Posterior vena cava (tissue), 2 donors: Measurements from ENCODE around the gene RMC1. TPM values are rescaled to one million over a fixed set of nuclear protein-coding genes. Genes with fewer than 3 reads are reported as not detected.

Experiments used
- DNase-seq: peaks from one replicate; pipeline ENCODE4 v3.0.0-alpha.2; 2020; ENCODE audit warnings: low spot score
- intact Hi-C, 2 donors: fragments of 100-400 bp; cut with DNase I; formaldehyde crosslinking; loops; one replicate each; pipeline versions ENCODE4 v1.14.1 to v1.14.2; 2022 to 2023
- total RNA-seq, 2 donors: library from RNA; stranded (reverse); fragmentation: NEBNext Ultra II Directional; extraction: Animal tissue kit (Norgen Biotek cat#: 25700); gene quantifications; one replicate each; pipeline ENCODE4 v1.2.1, GENCODE V29; 2021
- donor health status: DM: yes; HTN: yes; CAD: no.
- donor health status: DM: yes; HTN: yes; CAD: no.

RMC1 gene
- total RNA-seq, 2 donors from 2014 or later = 20.5 to 28.8 TPM

- intact Hi-C loops = no loop called here
These were observed 25.5 kb downstream of the RMC1 start for GRCh38 chr18:23528580-23529472.

GRCh38 chr18:23529604-23530003 lies 26.3 kb downstream of the RMC1 start:
- DNase-seq = no peak
- intact Hi-C loops = no loop called here

More at GRCh38 chr18:23528580-23529472, 25.5 kb downstream of the RMC1 start:
- peak; percentile 92 for DNase-seq

- DNase-seq = no peak
These were observed 26.9 kb downstream of the RMC1 start for GRCh38 chr18:23530195-23530594.

GRCh38 chr18:23531912-23532311 lies 28.6 kb downstream of the RMC1 start:
- no peak for DNase-seq
- intact Hi-C loops = no loop called here

More at GRCh38 chr18:23530195-23530594, 26.9 kb downstream of the RMC1 start:
- intact Hi-C loops = no loop called here

- no peak for DNase-seq
- intact Hi-C loops = no loop called here
These were observed 29.5 kb downstream of the RMC1 start for GRCh38 chr18:23532848-23533247.

- intact Hi-C loops = no loop called here
These were observed 31.0 kb downstream of the RMC1 start for GRCh38 chr18:23534276-23534675.

GRCh38 chr18:23536204-23536603 lies 32.9 kb downstream of the RMC1 start:
- intact Hi-C loops = loop anchor here in 1 of 2 donors (5.0 kb wide), 1 partner anchor 41 kb away; no protein-coding TSS in a partner anchor
- no peak for DNase-seq

More at GRCh38 chr18:23534276-23534675, 31.0 kb downstream of the RMC1 start:
- no peak for DNase-seq

GRCh38 chr18:23537274-23537673 lies 34.0 kb downstream of the RMC1 start:
- intact Hi-C loops = loop anchor here in 1 of 2 donors (5.0 kb wide), 1 partner anchor 40 kb away; no protein-coding TSS in a partner anchor
- no peak for DNase-seq

- intact Hi-C loops = loop anchor here in 1 of 2 donors (5.0 kb wide), 1 partner anchor 39 kb away; no protein-coding TSS in a partner anchor
- no peak for DNase-seq
These were observed 34.7 kb downstream of the RMC1 start for GRCh38 chr18:23538001-23538400.

- intact Hi-C loops = loop anchor here in 1 of 2 donors (5.0 kb wide), 1 partner anchor 38 kb away; no protein-coding TSS in a partner anchor
- DNase-seq = no peak
These were observed 35.6 kb downstream of the RMC1 start for GRCh38 chr18:23538870-23539269.

GRCh38 chr18:23539296-23539695 lies 36.0 kb downstream of the RMC1 start:
- intact Hi-C loops = loop anchor here in 1 of 2 donors (5.0 kb wide), 1 partner anchor 38 kb away; no protein-coding TSS in a partner anchor
- no peak for DNase-seq

- intact Hi-C loops = loop anchor here in 1 of 2 donors (5.0 kb wide), 1 partner anchor 37 kb away; no protein-coding TSS in a partner anchor
- DNase-seq = no peak
These were observed 36.7 kb downstream of the RMC1 start for GRCh38 chr18:23539911-23540525.

- intact Hi-C loops = no loop called here
- DNase-seq = no peak
These were observed 37.6 kb downstream of the RMC1 start for GRCh38 chr18:23540867-23541266.

- no peak for DNase-seq
- intact Hi-C loops = no loop called here
These were observed 38.2 kb downstream of the RMC1 start for GRCh38 chr18:23541349-23542093.

GRCh38 chr18:23542461-23542860 lies 39.1 kb downstream of the RMC1 start:
- intact Hi-C loops = no loop called here
- no peak for DNase-seq

GRCh38 chr18:23545247-23545789 lies 42.0 kb downstream of the RMC1 start:
- DNase-seq = no peak

GRCh38 chr18:23547306-23547705 lies 44.0 kb downstream of the RMC1 start:
- no peak for DNase-seq
- intact Hi-C loops = no loop called here

More at GRCh38 chr18:23545247-23545789, 42.0 kb downstream of the RMC1 start:
- intact Hi-C loops = no loop called here

GRCh38 chr18:23547846-23548245 lies 44.5 kb downstream of the RMC1 start:
- intact Hi-C loops = no loop called here
- DNase-seq = no peak

- intact Hi-C loops = no loop called here
- no peak for DNase-seq
These were observed 45.0 kb downstream of the RMC1 start for GRCh38 chr18:23548275-23548674.
